A673 (cell line): ENCODE results near the gene ZBTB7B. TPM values are rescaled to one million over a fixed set of nuclear protein-coding genes. Genes with fewer than 3 reads are reported as not detected.

Experiments
- BruUV-seq: library from RNA; stranded (reverse); fragments of 400-500 nt; replicated peaks from 2 replicates; lab custom pipeline; 2021; lab: Mats Ljungman, UMichigan
- CTCF ChIA-PET: fragments of 300-600 bp; sonication (Branson Sonifier 250); formaldehyde crosslinking; loops from one replicate; lab custom pipeline; 2022; ENCODE audit warnings: antibody characterized with exemption; lab: Charles Lee
- POLR2A ChIA-PET: fragments of 300-600 bp; sonication (Branson Sonifier 250); formaldehyde crosslinking; loops from one replicate; lab custom pipeline; 2022; ENCODE audit warnings: antibody characterized with exemption; ENCODE audit not compliant: low non-redundant PET; lab: Charles Lee
- DNase-seq: peaks from one replicate; pipeline ENCODE4 v3.0.0-alpha.2; 2015; ENCODE audit warnings: low spot score
- H3K27ac ChIP-seq: fragments of 200-600 bp; sonication (generic); 2 replicates; pipeline ENCODE4 v1.5.1; 2016; ENCODE audit warnings: mixed run types, low read depth, mild to moderate bottlenecking, mixed read lengths, antibody characterized with exemption, low read length; ENCODE audit not compliant: poor library complexity, severe bottlenecking
- H3K27me3 ChIP-seq: fragments of 200-600 bp; sonication (generic); replicated peaks from 2 replicates; pipeline ENCODE4 v1.6.1; 2017; ENCODE audit warnings: mixed run types, low read depth, mild to moderate bottlenecking, mixed read lengths, antibody characterized with exemption, low read length; ENCODE audit not compliant: insufficient read depth, poor library complexity
- H3K36me3 ChIP-seq: fragments of 200-600 bp; sonication (generic); 2 replicates; pipeline ENCODE4 v1.6.1; 2016; ENCODE audit warnings: mixed run types, mild to moderate bottlenecking, mixed read lengths, antibody characterized with exemption, low read length; ENCODE audit not compliant: insufficient read depth, poor library complexity, severe bottlenecking
- H3K4me1 ChIP-seq: fragments of 200-600 bp; sonication (generic); 2 replicates; pipeline ENCODE4 v1.6.1; 2017; ENCODE audit warnings: mixed run types, mild to moderate bottlenecking, mixed read lengths, antibody characterized with exemption, low read length; ENCODE audit not compliant: insufficient read depth, poor library complexity, severe bottlenecking
- H3K4me3 ChIP-seq: fragments of 200-600 bp; sonication (generic); 2 replicates; pipeline ENCODE4 v1.5.1; 2016; ENCODE audit warnings: low read depth, mixed run types, mild to moderate bottlenecking, mixed read lengths, low read length; ENCODE audit not compliant: poor library complexity, severe bottlenecking
- H3K9me3 ChIP-seq: fragments of 200-600 bp; sonication (generic); 2 replicates; pipeline ENCODE4 v1.6.1; 2016; ENCODE audit warnings: mixed run types, low read depth, mild to moderate bottlenecking, mixed read lengths, antibody characterized with exemption, low read length; ENCODE audit not compliant: poor library complexity, severe bottlenecking
- CTCF ChIP-seq: fragments of 300-800, 200-600 bp; sonication (generic); conservative IDR thresholded peaks from 2 replicates; pipeline ENCODE4 v1.5.1; 2017; ENCODE audit warnings: low read depth, mild to moderate bottlenecking, antibody characterized with exemption, low read length, moderate library complexity, mixed read lengths
- EZH2 ChIP-seq: fragments of 200-600 bp; sonication (generic); IDR thresholded peaks from 2 replicates; pipeline ENCODE4 v1.6.1; 2017; ENCODE audit warnings: borderline replicate concordance, low read depth, mild to moderate bottlenecking, mixed read lengths, antibody characterized with exemption, low read length; ENCODE audit not compliant: poor library complexity, severe bottlenecking
- intact Hi-C: fragments of 100-400 bp; cut with micrococcal nuclease; formaldehyde crosslinking; loops from one replicate; pipeline ENCODE4 v1.10.0; 2022; ENCODE audit not compliant: unreplicated experiment
- total RNA-seq: library from RNA; stranded (reverse); gene quantifications from 2 replicates; pipeline ENCODE4 v1.2.3, GENCODE V29; 2021

Gene ZBTB7B
- total RNA-seq, 1 experiment from 2014 or later, result 19.2 TPM

DNA sequence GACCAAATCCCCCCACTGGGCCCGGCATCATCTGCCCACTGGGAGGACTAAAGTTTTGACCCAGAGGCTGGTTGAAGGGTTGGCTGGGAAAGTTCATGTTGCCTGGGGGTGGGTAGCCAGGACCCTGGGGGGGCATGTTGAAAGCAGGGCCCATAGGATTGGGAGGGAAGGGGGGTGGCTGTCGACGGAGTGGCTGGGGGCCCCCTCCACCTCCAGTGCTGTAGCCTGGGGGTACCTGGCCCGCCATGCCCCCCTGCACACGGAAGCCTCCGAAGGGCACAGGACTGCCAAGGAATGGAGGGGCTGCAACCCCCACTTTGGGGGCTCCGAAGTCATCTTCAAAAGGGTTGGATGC is 43.2 kb upstream of the ZBTB7B start:
- Histone ChIP-seq H3K27me3 (no peaks in the 10 kb centered on the region), H3K4me3 (no peak overlapping the region), H3K27ac (no peak overlapping the region), H3K36me3 (peaks cover 37% of the 10 kb centered on the region), H3K4me1 (peaks cover 27% of the 10 kb centered on the region), H3K9me3 (no peaks in the 10 kb centered on the region)
- CTCF ChIA-PET, result interaction anchor here (0.6 kb wide), 1 partner anchor 40 kb away, joined by 4 read pairs; no protein-coding TSS in a partner anchor
- no peak for TF ChIP-seq CTCF
- TF ChIP-seq EZH2, result no peak
- no peak for DNase-seq
- POLR2A ChIA-PET, result no interaction called here
- intact Hi-C loops, result no loop called here
- no TSS peak for BruUV-seq

GRCh38 chr1:154960446-154961136 is 42.0 kb upstream of the ZBTB7B start:
- H3K9me3 ChIP-seq, result no peaks in the 10 kb centered on the region
- H3K4me3 ChIP-seq, result peak overlapping the region; percentile 97
- TSS peak; percentile 39 for BruUV-seq
- peak overlapping the region; percentile 99 for H3K27ac ChIP-seq
- DNase-seq, result no peak
- H3K36me3 ChIP-seq, result peaks cover 48% of the 10 kb centered on the region
- H3K27me3 ChIP-seq, result no peaks in the 10 kb centered on the region
- CTCF ChIA-PET, result interaction anchor here (1.1 kb wide), 1 partner anchor 13 kb away, joined by 4 read pairs; no protein-coding TSS in a partner anchor
- peaks cover 22% of the 10 kb centered on the region for H3K4me1 ChIP-seq
- POLR2A ChIA-PET, result no interaction called here
- no peak for TF ChIP-seq CTCF
- TF ChIP-seq EZH2, result no peak
- intact Hi-C loops, result loop anchor here (5.0 kb wide), 2 partner anchors 37 to 102 kb away; partner anchors contain the start of gene EFNA4

- Histone ChIP-seq H3K4me3 (peak within 1 kb of the TSS; percentile 97), H3K9me3 (no peaks in the 10 kb centered on the region), H3K4me1 (peaks cover 20% of the 10 kb centered on the region), H3K36me3 (peaks cover 57% of the 10 kb centered on the region), H3K27me3 (no peaks in the 10 kb centered on the region), H3K27ac (peak within 1 kb of the TSS; percentile 99)
- peak; percentile 66 for TF ChIP-seq CTCF
- TF ChIP-seq EZH2, result no peak
- DNase-seq, result peak; percentile 90
- POLR2A ChIA-PET, result no interaction called here
- CTCF ChIA-PET, result interaction anchor here (1.1 kb wide), 1 partner anchor 12 kb away, joined by 4 read pairs; no protein-coding TSS in a partner anchor
- TSS peak; percentile 62 for BruUV-seq
- intact Hi-C loops, result loop anchor here (5.0 kb wide), 2 partner anchors 36 to 101 kb away; partner anchors contain the start of gene EFNA4
Observed at GRCh38 chr1:154961207-154962155, 41.1 kb upstream of the ZBTB7B start, which contains the start of gene PYGO2. Gene PYGO2, minus strand, starts transcription at chr1:154961782. Its CDS starts 206 bp downstream, at chr1:154961576.
